ENCODE data around the gene UNC119.
"Not testable (repeated sequence)": the region's sequence is repeated elsewhere in the genome, so short reads cannot be mapped to it uniquely, and the experiment has no call there.

The UNC119 gene

GRCh38 chr17:28540231-28540630 is 12.2 kb downstream of the UNC119 start:
- DNase-seq, result no peak

- DNase-seq, result no peak
Observed at GRCh38 chr17:28538296-28538895, 14.0 kb downstream of the UNC119 start.

- no peak for DNase-seq
Observed at GRCh38 chr17:28537219-28537610, 15.2 kb downstream of the UNC119 start.

GRCh38 chr17:28536532-28537218 is 15.7 kb downstream of the UNC119 start:
- DNase-seq, result no peak

GRCh38 chr17:28534740-28535375 is 17.6 kb downstream of the UNC119 start:
- DNase-seq, result no peak

- no peak for DNase-seq
Observed at GRCh38 chr17:28533091-28533807, 19.2 kb downstream of the UNC119 start.

GRCh38 chr17:28532050-28532960 is 20.1 kb downstream of the UNC119 start:
- DNase-seq, result no peak

GRCh38 chr17:28530926-28531325 is 21.5 kb downstream of the UNC119 start:
- DNase-seq, result no peak

- no peak for DNase-seq
Observed at GRCh38 chr17:28530250-28530649, 22.2 kb downstream of the UNC119 start.

- no peak for DNase-seq
Observed at GRCh38 chr17:28529013-28529400, 23.4 kb downstream of the UNC119 start.

- no peak for DNase-seq
Observed at GRCh38 chr17:28528327-28529012, 24.0 kb downstream of the UNC119 start.

GRCh38 chr17:28527859-28528258 is 24.6 kb downstream of the UNC119 start:
- DNase-seq, result no peak

GRCh38 chr17:28527181-28527681 is 25.2 kb downstream of the UNC119 start:
- DNase-seq, result no peak

GRCh38 chr17:28526381-28526780 is 26.0 kb downstream of the UNC119 start:
- DNase-seq, result no peak

- no peak for DNase-seq
Observed at GRCh38 chr17:28524476-28525424, 27.7 kb downstream of the UNC119 start.

- DNase-seq, result no peak
Observed at GRCh38 chr17:28523876-28524275, 28.5 kb downstream of the UNC119 start.

- no peak for DNase-seq
Observed at GRCh38 chr17:28523186-28523585, 29.2 kb downstream of the UNC119 start.

- DNase-seq, result not testable (repeated sequence)
Observed at GRCh38 chr17:28522281-28522680, 30.1 kb downstream of the UNC119 start.

- no peak for DNase-seq
Observed at GRCh38 chr17:28521311-28522085, 30.9 kb downstream of the UNC119 start.

GRCh38 chr17:28520687-28521086 is 31.7 kb downstream of the UNC119 start:
- no peak for DNase-seq
